GM19463 (cell line): ENCODE data around the gene ZNF576.
"Not testable (repeated sequence)": the region's sequence is repeated elsewhere in the genome, so short reads cannot be mapped to it uniquely, and the experiment has no call there.

Experiments
- ATAC-seq: cut with Tn5 transposase; IDR thresholded peaks from one replicate; pipeline ENCODE4 v1.9.1; 2021; ENCODE audit warnings: mild to moderate bottlenecking, moderate library complexity; ENCODE audit not compliant: unreplicated experiment

Gene ZNF576

GRCh38 chr19:43644181-43644580, 47.8 kb downstream of the ZNF576 start:
- no peak for ATAC-seq

- no peak for ATAC-seq
Measured at GRCh38 chr19:43648633-43649032, 52.2 kb downstream of the ZNF576 start.

- no peak for ATAC-seq
Measured at GRCh38 chr19:43649514-43649913, 53.1 kb downstream of the ZNF576 start.

- ATAC-seq: not testable (repeated sequence)
Measured at GRCh38 chr19:43650276-43650675, 53.9 kb downstream of the ZNF576 start.
